HCT116 (cell line): ENCODE results near the gene ALG13. TPM values are rescaled to one million over a fixed set of nuclear protein-coding genes. Genes with fewer than 3 reads are reported as not detected.

Experiments
- ATAC-seq: fragments of 200-7000 bp; cut with Tn5 transposase; 2 replicates; pipeline ENCODE4 v1.9.1; 2020; ENCODE audit warnings: mild to moderate bottlenecking, moderate library complexity
- BruUV-seq: library from RNA; stranded (reverse); fragments of 400-500 nt; replicated peaks from 2 replicates; lab custom pipeline; 2021; lab: Mats Ljungman, UMichigan
- CTCF ChIA-PET: fragments of 300-600 bp; sonication (Branson Sonifier 250); formaldehyde crosslinking; loops from one replicate; lab custom pipeline; 2021; ENCODE audit warnings: antibody characterized with exemption; lab: Charles Lee
- POLR2A ChIA-PET: fragments of 300-600, 350-600 bp; sonication (Branson Sonifier 250); formaldehyde crosslinking; loops from one replicate; lab custom pipeline; 2021; ENCODE audit warnings: antibody characterized with exemption; lab: Charles Lee
- RAD21 ChIA-PET, 2 experiments: fragments of 300-600 bp; sonication (Branson Sonifier 250); formaldehyde crosslinking; loops; one replicate each; lab custom pipeline; 2023; ENCODE audit warnings: low total read pairs in 2 of 2; ENCODE audit not compliant: uncharacterized antibody in 2 of 2, unreplicated experiment in 2 of 2, low non-redundant PET in 1 of 2; lab: Charles Lee
- DNase-seq: peaks from one replicate; pipeline ENCODE4 v3.0.0-alpha.2; 2010; ENCODE audit warnings: low read depth, low spot score
- H2AFZ ChIP-seq: fragments of 200-600 bp; shearing (Covaris generic), sonication (generic); 2 replicates; pipeline ENCODE4 v1.6.1; 2017; ENCODE audit warnings: low read depth, mixed run types, mixed read lengths, antibody characterized with exemption, low read length; ENCODE audit not compliant: poor library complexity, severe bottlenecking
- H3K27ac ChIP-seq: 2 replicates; pipeline ENCODE4 v1.5.1; 2012; ENCODE audit warnings: low read depth, low read length
- H3K27me3 ChIP-seq: fragments of 200-600 bp; sonication (generic); 2 replicates; pipeline ENCODE4 v1.6.1; 2016; ENCODE audit warnings: mixed run types, low read length, mixed read lengths; ENCODE audit not compliant: insufficient read depth
- H3K36me3 ChIP-seq, 2 experiments: fragments of 200-500 bp in 1 of 2; fragments of 200-600 bp in 1 of 2; sonication (Bioruptor generic) in 1 of 2; sonication (generic) in 1 of 2; 2 replicates each; pipeline versions ENCODE4 v1.5.1 to v1.6.1; 2014 to 2016; ENCODE audit warnings: low read length in 2 of 2, inconsistent platforms in 1 of 2, mixed read lengths in 1 of 2, mixed run types in 1 of 2; ENCODE audit not compliant: insufficient read depth in 2 of 2, control insufficient read depth in 1 of 2
- H3K4me1 ChIP-seq, 2 experiments: fragments of 200-600 bp in 1 of 2; sonication (generic) in 1 of 2; 2 replicates each; pipeline versions ENCODE4 v1.5.1 to v1.6.1; 2012 to 2017; ENCODE audit warnings: low read length in 2 of 2, inconsistent platforms in 1 of 2, mild to moderate bottlenecking in 1 of 2, mixed read lengths in 1 of 2, mixed run types in 1 of 2, moderate library complexity in 1 of 2; ENCODE audit not compliant: insufficient read depth in 2 of 2, control insufficient read depth in 1 of 2
- H3K4me2 ChIP-seq: fragments of 200-600 bp; sonication (generic); 2 replicates; pipeline ENCODE4 v1.6.1; 2017; ENCODE audit warnings: mixed run types, low read length, mixed read lengths
- H3K4me3 ChIP-seq, 2 experiments: fragments of 200-600 bp in 1 of 2; sonication (generic) in 1 of 2; replicated peaks in 1 of 2; 2 replicates each; pipeline ENCODE4 v1.5.1; 2011 to 2016; ENCODE audit warnings: low read length in 2 of 2, control low read depth in 1 of 2, low read depth in 1 of 2, mild to moderate bottlenecking in 1 of 2, mixed read lengths in 1 of 2, mixed run types in 1 of 2
- H3K79me2 ChIP-seq: fragments of 200-600 bp; sonication (generic); 2 replicates; pipeline ENCODE4 v1.6.1; 2017; ENCODE audit warnings: mild to moderate bottlenecking, mixed run types, low read length, moderate library complexity, mixed read lengths; ENCODE audit not compliant: insufficient read depth
- H3K9ac ChIP-seq: fragments of 200-600 bp; sonication (generic); 2 replicates; pipeline ENCODE4 v1.6.1; 2016; ENCODE audit warnings: low read length, mixed read lengths
- H3K9me2 ChIP-seq: fragments of 200-600 bp; sonication (generic), shearing (Covaris generic); 2 replicates; pipeline ENCODE4 v1.6.1; 2017; ENCODE audit warnings: mixed run types, mild to moderate bottlenecking, moderate library complexity; ENCODE audit not compliant: insufficient read depth
- H3K9me3 ChIP-seq, 2 experiments: fragments of 200-500 bp in 1 of 2; fragments of 200-600 bp in 1 of 2; sonication (Bioruptor generic) in 1 of 2; sonication (generic) in 1 of 2; 2 replicates each; pipeline ENCODE4 v1.6.1; 2014 to 2017; ENCODE audit warnings: low read length in 2 of 2, mixed read lengths in 2 of 2, inconsistent platforms in 1 of 2, low read depth in 1 of 2, mild to moderate bottlenecking in 1 of 2, mixed run types in 1 of 2, moderate library complexity in 1 of 2; ENCODE audit not compliant: control insufficient read depth in 1 of 2, insufficient read depth in 1 of 2
- H4K20me1 ChIP-seq: fragments of 200-600 bp; sonication (generic), shearing (Covaris generic); 2 replicates; pipeline ENCODE4 v1.6.1; 2017; ENCODE audit warnings: mixed run types, mild to moderate bottlenecking, moderate library complexity; ENCODE audit not compliant: insufficient read depth
- ATF3 ChIP-seq: IDR thresholded peaks from 2 replicates; pipeline ENCODE4 v1.6.1; 2012
- CEBPB ChIP-seq: IDR thresholded peaks from 2 replicates; pipeline ENCODE4 v1.6.1; 2012; ENCODE audit warnings: low read depth
- CTCF ChIP-seq, 3 experiments: fragments of 200-600 bp in 1 of 3; sonication (generic) in 1 of 3; IDR thresholded peaks in 2 of 3; conservative IDR thresholded peaks in 1 of 3; 2 replicates each; pipeline ENCODE4 v1.5.1; 2012 to 2017; ENCODE audit warnings: low read depth in 2 of 3, low read length in 2 of 3, antibody characterized with exemption in 1 of 3, borderline replicate concordance in 1 of 3, control low read depth in 1 of 3, mild to moderate bottlenecking in 1 of 3, mixed read lengths in 1 of 3, mixed run types in 1 of 3, moderate library complexity in 1 of 3; ENCODE audit not compliant: insufficient read depth in 1 of 3
- EGR1 ChIP-seq: IDR thresholded peaks from 2 replicates; pipeline ENCODE4 v1.6.1; 2012; ENCODE audit warnings: low read depth
- ELF1 ChIP-seq: IDR thresholded peaks from 2 replicates; pipeline ENCODE4 v1.6.1; 2012; ENCODE audit warnings: low read depth, borderline replicate concordance
- EZH2phosphoT487 ChIP-seq: fragments of 200-600 bp; IDR thresholded peaks from 2 replicates; pipeline ENCODE4 v1.6.1; 2018; ENCODE audit warnings: antibody characterized with exemption, borderline replicate concordance
- FOSL1 ChIP-seq: IDR thresholded peaks from 2 replicates; pipeline ENCODE4 v1.6.1; 2012; ENCODE audit warnings: low read depth
- POLR2A ChIP-seq: IDR thresholded peaks from 2 replicates; pipeline ENCODE4 v1.7.0; 2011; ENCODE audit warnings: borderline replicate concordance; ENCODE audit not compliant: insufficient read depth, insufficient read length; ENCODE audit errors: extremely low read depth
- RAD21 ChIP-seq: IDR thresholded peaks from 2 replicates; pipeline ENCODE4 v1.6.1; 2012; ENCODE audit warnings: low read depth, mild to moderate bottlenecking
- SIN3A ChIP-seq: IDR thresholded peaks from 2 replicates; pipeline ENCODE4 v1.6.1; 2012; ENCODE audit warnings: low read depth
- SP1 ChIP-seq: IDR thresholded peaks from 2 replicates; pipeline ENCODE4 v1.6.1; 2012; ENCODE audit warnings: low read depth
- SRF ChIP-seq: IDR thresholded peaks from 2 replicates; pipeline ENCODE4 v1.6.1; 2012; ENCODE audit warnings: low read depth
- YY1 ChIP-seq: IDR thresholded peaks from 2 replicates; pipeline ENCODE4 v1.6.1; 2011; ENCODE audit warnings: low read length, low read depth, moderate library complexity, mild to moderate bottlenecking; ENCODE audit not compliant: insufficient replicate concordance; ENCODE audit errors: extremely low read depth
- ZBTB33 ChIP-seq: IDR thresholded peaks from 2 replicates; pipeline ENCODE4 v1.6.1; 2011; ENCODE audit warnings: mild to moderate bottlenecking, low read length, moderate library complexity; ENCODE audit not compliant: insufficient replicate concordance; ENCODE audit errors: extremely low read depth
- ZFX ChIP-seq: fragments of 450-650 bp; IDR thresholded peaks from 2 replicates; pipeline ENCODE4 v1.6.1; 2017
- ZNF274 ChIP-seq: fragments of 200-500 bp; sonication (Bioruptor generic); IDR thresholded peaks from 2 replicates; pipeline ENCODE4 v1.6.1; 2014; ENCODE audit warnings: mild to moderate bottlenecking, low read depth, low read length, inconsistent platforms
- intact Hi-C: fragments of 100-400 bp; cut with micrococcal nuclease; formaldehyde crosslinking; loops from 2 replicates; pipeline ENCODE4 v1.10.0; 2022
- total RNA-seq: library from RNA; stranded (reverse); gene quantifications from one replicate; pipeline ENCODE4 v1.2.1, GENCODE V29; 2021; ENCODE audit not compliant: unreplicated experiment
- TF ChIP-seq, protein P1 (sequence below): IDR thresholded peaks from 2 replicates; pipeline ENCODE4 v1.6.1; 2012

ALG13 gene
- total RNA-seq, 1 experiment from 2014 or later: 50.4 TPM

DNA sequence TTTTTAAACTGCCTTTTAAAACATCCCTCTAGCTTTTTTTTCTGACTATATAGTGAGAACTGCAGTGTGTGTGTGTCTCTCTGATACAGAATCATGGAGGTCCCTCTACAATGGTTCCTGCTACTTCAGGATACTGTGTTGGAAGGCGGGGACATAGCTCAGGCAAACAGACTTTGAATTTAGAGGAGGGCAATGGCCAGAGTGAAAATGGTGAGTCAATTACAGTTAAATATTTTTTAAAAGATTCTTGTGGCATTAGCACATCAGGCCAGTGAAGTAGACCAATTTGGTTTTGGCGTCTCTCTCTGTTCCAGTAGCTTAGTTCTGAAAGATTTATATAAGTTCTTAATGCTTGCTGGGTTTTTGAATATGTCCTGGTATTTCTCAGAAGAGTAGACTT lies 47.1 kb downstream of the ALG13 start:
- no peaks in the 10 kb centered on the region for H3K9me3 ChIP-seq
- H3K4me1 ChIP-seq: no peaks in the 10 kb centered on the region
- DNase-seq: no peak
- ChIA-PET POLR2A (no interaction called here), CTCF (interaction anchor here (1.2 kb wide), 1 partner anchor 9 kb away, joined by 3 read pairs; no protein-coding TSS in a partner anchor), RAD21 (no interaction called here)
- no peaks in the 10 kb centered on the region for H3K27me3 ChIP-seq
- no peak for TF ChIP-seq RAD21
- TF ChIP-seq CTCF (IDR thresholded peaks at IDR 0.05 in 2 of 3, conservative IDR thresholded peaks at IDR 0.05 in 1 of 3; ENCODE audit: borderline replicate concordance in 1 of 3, insufficient read depth in 1 of 3, low read depth in 2 of 3, low read length in 2 of 3): no peak
- TF ChIP-seq SIN3A: no peak
- TF ChIP-seq ELF1: no peak
- TF ChIP-seq YY1: no peak
- no peak for TF ChIP-seq EGR1
- TF ChIP-seq ZNF274: no peak
- TF ChIP-seq CEBPB: no peak
- no peak for TF ChIP-seq FOSL1
- no peak for TF ChIP-seq POLR2A
- TF ChIP-seq, protein P1, sequence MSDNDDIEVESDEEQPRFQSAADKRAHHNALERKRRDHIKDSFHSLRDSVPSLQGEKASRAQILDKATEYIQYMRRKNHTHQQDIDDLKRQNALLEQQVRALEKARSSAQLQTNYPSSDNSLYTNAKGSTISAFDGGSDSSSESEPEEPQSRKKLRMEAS: no peak
- TF ChIP-seq ZFX: no peak
- no peak for TF ChIP-seq EZH2phosphoT487
- no peak for TF ChIP-seq ATF3
- no peak for TF ChIP-seq SRF
- no peak for TF ChIP-seq ZBTB33
- no peak for TF ChIP-seq SP1
- no peaks in the 10 kb centered on the region for H3K9me2 ChIP-seq
- intact Hi-C loops: no loop called here
- H4K20me1 ChIP-seq: no peaks in the 10 kb centered on the region
- H3K4me2 ChIP-seq: no peak overlapping the region
- no peaks in the 10 kb centered on the region for H3K79me2 ChIP-seq
- no TSS peak for BruUV-seq
- H3K27ac ChIP-seq: no peak overlapping the region
- ATAC-seq: no peak
- H3K9ac ChIP-seq: no peak overlapping the region
- H2AFZ ChIP-seq: no peak overlapping the region
- H3K4me3 ChIP-seq: no peak overlapping the region
- H3K36me3 ChIP-seq: peaks cover 0 to 4% of the 10 kb centered on the region in 2 experiments; a peak in 2 of 4 replicates
